Left colon (tissue), 2 donors: ENCODE results near the gene C10orf62. TPM values are rescaled to one million over a fixed set of nuclear protein-coding genes. Genes with fewer than 3 reads are reported as not detected.

ENCODE experiments used
- ATAC-seq: fragments of 200-7000 bp; cut with Tn5 transposase; one replicate; pipeline ENCODE4 v1.9.1; 2020; ENCODE audit warnings: mild to moderate bottlenecking, moderate library complexity
- DNase-seq, 2 donors: peaks; one replicate each; pipeline ENCODE4 v3.0.0-alpha.2; 2020
- intact Hi-C, 2 donors: fragments of 100-400 bp; cut with DNase I in 1 of 2; cut with micrococcal nuclease in 1 of 2; formaldehyde crosslinking; loops; one replicate each; pipeline versions ENCODE4 v1.11.2 to v1.14.0; 2022; cut with DNase I, micrococcal nuclease
- total RNA-seq, 2 donors: library from RNA; stranded (reverse); fragmentation: NEBNext Ultra II Directional; extraction: Animal tissue kit (Norgen Biotek cat#: 25700); gene quantifications; one replicate each; pipeline ENCODE4 v1.2.1, GENCODE V29; 2021
- donor health status: DM: no; HTN: no; CAD: no.
- donor health status: DM: yes; HTN: yes; CAD: no.

The C10orf62 gene
- total RNA-seq, 2 donors from 2014 or later, result not detected

DNA sequence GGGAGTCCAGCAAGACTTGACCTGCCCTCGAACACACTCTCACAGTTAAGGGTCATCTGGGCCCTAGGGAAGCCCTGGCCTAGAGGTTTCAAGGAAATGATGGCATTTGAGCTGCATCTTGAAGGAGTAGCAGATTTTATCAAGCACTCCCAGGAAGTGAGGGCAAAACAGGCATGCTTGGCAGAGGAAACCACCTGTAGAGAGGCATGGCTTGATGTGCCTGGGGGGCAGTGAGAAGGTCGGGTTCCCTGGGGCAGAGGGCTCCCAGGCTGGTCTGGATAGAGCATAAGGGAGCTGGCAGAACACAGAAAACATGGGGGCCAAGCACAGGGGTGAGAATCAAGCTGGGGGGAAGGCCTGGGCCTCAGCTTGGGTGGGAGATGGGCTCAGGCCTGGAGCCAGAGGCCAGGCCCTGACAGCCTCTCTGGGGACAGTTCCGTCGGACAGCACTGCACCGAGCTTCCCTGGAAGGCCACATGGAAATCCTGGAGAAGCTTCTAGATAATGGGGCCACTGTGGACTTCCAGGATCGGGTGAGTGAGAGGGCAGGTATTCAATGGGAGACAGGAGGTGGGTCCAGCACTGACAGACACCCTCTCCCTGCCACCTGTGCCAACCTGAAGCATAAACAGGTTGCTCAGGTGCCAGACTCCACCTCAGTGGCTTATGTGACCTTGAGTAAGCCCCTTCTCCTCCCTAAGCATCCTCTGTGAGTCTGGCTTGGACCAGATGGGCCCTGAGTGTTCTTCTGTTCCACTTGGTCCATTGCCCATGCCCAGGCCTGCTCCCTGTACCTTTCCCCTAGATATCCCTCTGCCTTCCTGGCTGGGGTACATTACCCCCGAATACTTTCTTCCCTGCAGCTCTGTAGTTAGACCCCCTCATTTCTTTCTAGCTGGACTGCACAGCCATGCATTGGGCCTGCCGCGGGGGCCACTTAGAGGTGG is 8.8 kb upstream of the C10orf62 start:
- ATAC-seq (no peak), DNase-seq (no peak)

GRCh38 chr10:97582169-97582568 is 7.4 kb upstream of the C10orf62 start:
- ATAC-seq (no peak), DNase-seq (no peak)
- intact Hi-C loops, result no loop called here

More for the DNA sequence above, 8.8 kb upstream of the C10orf62 start:
- intact Hi-C loops, result no loop called here

- intact Hi-C loops, result no loop called here
- no peak for ATAC-seq
- no peak for DNase-seq
Observed at GRCh38 chr10:97583476-97583875, 6.0 kb upstream of the C10orf62 start.

DNA sequence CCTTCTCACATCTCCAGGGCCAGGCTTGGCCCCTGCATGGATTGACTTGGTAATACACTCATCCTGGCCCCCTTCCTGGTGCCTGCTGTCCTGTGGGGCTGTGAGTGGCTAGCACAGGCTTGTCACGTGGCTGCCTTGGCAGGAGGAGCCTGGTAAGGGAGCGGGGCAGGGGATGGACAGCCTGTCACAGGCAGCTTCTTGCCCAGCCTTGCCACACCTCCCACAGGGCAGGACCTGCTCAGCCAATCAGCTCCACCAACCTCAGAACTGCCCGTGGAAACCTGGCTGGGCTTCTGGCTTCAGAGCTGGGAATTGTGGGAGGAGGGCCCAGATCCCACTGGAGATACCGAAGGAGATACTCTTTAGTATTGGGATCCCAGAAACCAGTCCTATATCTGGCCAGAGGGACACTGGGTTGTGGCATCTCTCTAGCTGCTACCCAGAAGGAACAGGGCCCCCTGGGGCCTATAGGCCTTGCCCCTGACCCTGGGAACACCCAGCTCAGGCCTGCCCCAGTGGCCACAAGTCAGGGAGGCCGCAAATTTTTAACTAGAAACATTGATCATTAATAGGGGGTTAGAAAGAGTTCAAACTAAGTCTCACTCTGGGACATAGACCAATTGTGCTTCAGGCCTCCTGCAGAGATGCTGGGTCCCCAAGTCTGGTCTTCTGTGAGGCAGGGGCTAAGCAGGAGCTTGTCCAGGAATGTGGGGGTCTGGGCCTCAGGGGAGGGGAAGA is 5.3 kb upstream of the C10orf62 start, which contains the start of gene HOGA1:
Gene HOGA1, plus strand, starts transcription at position 330 of the 738 bp plus-strand sequence. Its CDS starts 315 bp downstream, at position 645.
- ATAC-seq (peak; percentile 77), DNase-seq (peak; percentile 17 to 40)
- intact Hi-C loops, result no loop called here

GRCh38 chr10:97584798-97585438 is 4.6 kb upstream of the C10orf62 start:
- intact Hi-C loops, result no loop called here
- ATAC-seq (no peak), DNase-seq (no peak)

- DNase-seq, result no peak
- intact Hi-C loops, result no loop called here
- no peak for ATAC-seq
Observed at GRCh38 chr10:97585439-97585811, 4.1 kb upstream of the C10orf62 start.

- intact Hi-C loops, result no loop called here
- ATAC-seq, result no peak
- no peak for DNase-seq
Observed at GRCh38 chr10:97587183-97587582, 2.3 kb upstream of the C10orf62 start.

- DNase-seq (no peak), ATAC-seq (no peak)
- intact Hi-C loops, result no loop called here
Observed at GRCh38 chr10:97590082-97590747, 694 bp downstream of the C10orf62 start.

- no peak for DNase-seq
- intact Hi-C loops, result no loop called here
- ATAC-seq, result no peak
Observed at GRCh38 chr10:97590748-97591495, 1.4 kb downstream of the C10orf62 start.

DNA sequence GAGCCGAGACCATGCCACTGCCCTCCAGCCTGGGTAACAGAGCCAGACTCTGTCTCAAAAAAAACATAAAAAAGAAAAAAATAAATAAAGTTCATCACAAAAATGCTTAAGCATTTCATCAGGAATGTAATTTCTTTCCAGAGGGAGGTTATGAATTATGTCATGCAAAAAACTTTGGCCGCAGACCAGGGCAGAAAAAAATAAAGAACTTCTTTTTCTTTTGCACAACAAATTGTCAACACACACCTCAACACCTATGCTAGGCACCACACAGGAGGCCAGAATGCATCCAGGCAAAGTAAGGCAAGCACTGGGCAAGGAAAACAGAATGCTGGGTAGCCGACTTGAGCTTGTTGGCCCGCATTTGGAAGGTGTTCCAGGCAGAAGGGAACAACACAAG is 3.9 kb downstream of the C10orf62 start:
- DNase-seq (no peak), ATAC-seq (no peak)
- intact Hi-C loops, result no loop called here

DNA sequence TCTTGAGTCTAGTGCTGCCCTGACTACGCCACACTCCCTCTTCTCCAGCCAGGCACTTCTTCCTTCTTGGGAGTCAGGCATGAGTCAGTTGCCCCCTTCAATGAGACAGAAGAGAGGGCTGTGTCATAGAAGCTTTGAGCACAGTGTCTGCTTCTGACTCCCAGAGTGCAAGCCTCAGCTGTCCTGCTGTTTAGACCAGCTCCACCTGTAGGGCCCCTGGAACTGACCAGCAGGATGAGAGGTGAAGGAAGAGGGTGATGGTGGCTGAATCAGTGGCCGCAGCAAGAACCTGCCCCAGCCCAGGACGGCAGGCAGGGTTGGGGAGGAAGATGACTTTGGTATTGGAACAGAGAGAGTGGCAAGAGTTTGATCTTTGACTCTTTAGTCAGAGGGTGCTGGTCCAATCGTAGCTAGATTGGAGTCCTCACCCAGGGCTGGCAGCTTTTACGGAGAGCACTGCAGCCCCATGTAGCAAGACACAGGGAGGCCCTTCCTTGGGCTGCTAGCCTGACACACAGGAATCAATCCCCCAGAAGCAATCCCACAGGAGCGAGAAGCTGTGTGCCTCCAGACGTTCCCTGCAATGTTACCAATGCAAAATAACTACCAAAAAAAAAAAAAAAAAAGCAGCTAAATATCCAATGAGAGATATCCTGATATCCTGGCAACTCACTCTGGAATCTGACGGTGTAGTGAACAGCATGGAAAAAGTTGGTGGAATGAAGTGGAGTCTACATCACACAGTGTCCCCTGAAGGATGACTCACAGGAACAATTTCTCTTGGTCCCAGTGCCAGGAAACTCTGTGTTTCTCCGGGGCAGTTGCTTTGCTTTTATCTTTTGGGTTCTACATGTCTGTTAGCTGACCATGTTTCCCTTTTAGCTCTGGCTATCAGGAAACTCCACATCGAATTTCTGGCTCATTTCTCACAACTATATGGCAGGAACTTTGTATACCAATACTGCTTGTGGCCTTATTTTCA is 6.9 kb downstream of the C10orf62 start:
- ATAC-seq, result no peak
- no peak for DNase-seq
- intact Hi-C loops, result no loop called here

DNA sequence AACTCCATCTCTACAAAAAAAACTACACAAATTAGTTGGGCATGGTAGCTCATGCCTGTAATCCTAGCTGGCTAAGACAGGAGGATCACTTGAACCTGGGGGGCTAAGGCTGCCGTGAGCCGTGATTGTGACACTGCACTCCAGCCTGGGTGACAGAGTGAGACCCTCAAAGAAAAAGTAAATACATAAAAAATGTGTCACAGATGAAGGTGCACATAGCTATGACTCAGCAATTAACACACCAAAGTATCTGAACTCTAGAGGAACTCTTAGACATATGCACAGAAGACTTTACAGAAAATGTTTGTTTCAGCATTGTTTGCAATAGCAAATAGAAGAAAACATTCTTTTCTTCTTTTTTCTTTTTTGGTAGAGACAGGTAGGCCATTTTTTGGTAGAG is 8.3 kb downstream of the C10orf62 start:
- ATAC-seq, result no peak
- DNase-seq, result no peak
- intact Hi-C loops, result no loop called here

- intact Hi-C loops, result no loop called here
- no peak for DNase-seq
- no peak for ATAC-seq
Observed at GRCh38 chr10:97598407-97599271, 9.1 kb downstream of the C10orf62 start.

- no peak for ATAC-seq
- DNase-seq, result no peak
- intact Hi-C loops, result no loop called here
Observed at GRCh38 chr10:97599272-97599619, 9.7 kb downstream of the C10orf62 start.

DNA sequence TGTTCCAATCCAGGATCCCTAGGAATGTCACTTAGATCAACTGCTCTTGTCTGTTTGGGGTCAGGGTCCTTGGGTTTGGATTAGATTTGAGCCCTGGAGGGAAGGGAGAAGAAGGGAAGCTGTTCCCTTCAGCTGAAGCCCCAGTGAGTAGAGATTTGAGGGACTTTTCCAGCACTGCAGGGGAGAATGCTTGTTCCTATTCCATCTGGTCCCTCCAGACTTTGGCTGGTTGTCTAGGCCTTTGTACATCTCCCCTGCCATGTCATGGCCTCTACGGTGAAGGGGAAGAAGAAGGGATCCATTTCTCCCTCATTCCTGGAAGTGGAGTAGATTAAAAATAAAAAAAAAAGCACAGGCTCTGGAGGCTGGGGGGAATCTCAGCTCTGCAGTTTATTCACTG is 11.1 kb downstream of the C10orf62 start:
- intact Hi-C loops, result no loop called here
- ATAC-seq (no peak), DNase-seq (no peak)
